GM12878 (cell line): ENCODE data around the gene PCDHGA4.

ENCODE experiments used
- ATF3 ChIP-seq: IDR thresholded peaks from 2 replicates; pipeline ENCODE4 v1.6.1; 2011; ENCODE audit warnings: low read depth, mild to moderate bottlenecking, low read length, moderate library complexity, borderline replicate concordance; ENCODE audit errors: extremely low read depth
- CTCF ChIP-seq, 3 experiments: IDR thresholded peaks in 2 of 3; conservative IDR thresholded peaks in 1 of 3; 2 replicates each; pipeline ENCODE4 v1.5.1; 2011; ENCODE audit warnings: low read depth in 3 of 3, low read length in 3 of 3, mild to moderate bottlenecking in 3 of 3, control low read depth in 2 of 3, moderate library complexity in 2 of 3, inconsistent platforms in 1 of 3, mixed read lengths in 1 of 3; ENCODE audit not compliant: control insufficient read depth in 2 of 3, insufficient read depth in 1 of 3; ENCODE audit errors: extremely low read depth in 1 of 3
- ETV6 ChIP-seq, 2 experiments: fragments of 450-650 bp in 1 of 2; IDR thresholded peaks in 1 of 2; conservative IDR thresholded peaks in 1 of 2; 2 replicates each; pipeline ENCODE4 v1.6.1; 2014; ENCODE audit warnings: antibody characterized with exemption in 1 of 2, borderline replicate concordance in 1 of 2, low read depth in 1 of 2, mild to moderate bottlenecking in 1 of 2, moderate library complexity in 1 of 2
- EZH2 ChIP-seq: IDR thresholded peaks from 2 replicates; pipeline ENCODE4 v1.6.1; 2012; ENCODE audit warnings: low read depth, mild to moderate bottlenecking, control low read depth, inconsistent platforms, low read length, borderline replicate concordance; ENCODE audit not compliant: control insufficient read depth
- GABPA ChIP-seq: IDR thresholded peaks from 2 replicates; pipeline ENCODE4 v1.6.1; 2014; ENCODE audit warnings: antibody characterized with exemption, low read depth, mild to moderate bottlenecking, inconsistent platforms
- HDAC6 ChIP-seq: fragments of 200-600 bp; sonication (generic); IDR thresholded peaks from one replicate; pipeline ENCODE4 v1.8.0; 2017; ENCODE audit warnings: antibody characterized with exemption; ENCODE audit not compliant: unreplicated experiment
- NFYB ChIP-seq: IDR thresholded peaks from 2 replicates; pipeline ENCODE4 v1.6.1; 2011; ENCODE audit warnings: low read depth, mild to moderate bottlenecking, low read length, improper control_type of control experiment, moderate library complexity; ENCODE audit not compliant: insufficient read depth
- ZBTB33 ChIP-seq: fragments of 450-650 bp; IDR thresholded peaks from 2 replicates; pipeline ENCODE4 v1.6.1; 2017; ENCODE audit warnings: mild to moderate bottlenecking
- ZNF592 ChIP-seq: fragments of 450-650 bp; IDR thresholded peaks from 2 replicates; pipeline ENCODE4 v1.6.1; 2017; ENCODE audit warnings: mild to moderate bottlenecking, moderate library complexity

- TF ChIP-seq GABPA, result no peak
- no peak for TF ChIP-seq CTCF (IDR thresholded peaks at IDR 0.05 in 2 of 3, conservative IDR thresholded peaks at IDR 0.05 in 1 of 3; ENCODE audit: control insufficient read depth in 2 of 3, extremely low read depth in 1 of 3, insufficient read depth in 1 of 3, low read depth in 3 of 3, low read length in 3 of 3)
- no peak for TF ChIP-seq ZBTB33
- no peak for TF ChIP-seq ATF3
- no peak for TF ChIP-seq NFYB
- no peak for TF ChIP-seq ETV6 (conservative IDR thresholded peaks at IDR 0.05 in 1 of 2, IDR thresholded peaks at IDR 0.05 in 1 of 2; ENCODE audit: borderline replicate concordance in 1 of 2, low read depth in 1 of 2)
- no peak for TF ChIP-seq EZH2
- no peak for TF ChIP-seq HDAC6
- TF ChIP-seq ZNF592, result no peak
These were observed 5.9 kb downstream of the PCDHGA4 start for GRCh38 chr5:141360685-141361084.
